Activated CD8-positive, alpha-beta T cell treated with anti-CD3 and anti-CD28 coated beads, Interleukin-2, amount 10 ng/mL, durations not matched to agents 7 days and 5 days (primary cell): ENCODE data around the gene SLC27A5. TPM values are rescaled to one million over a fixed set of nuclear protein-coding genes. Genes with fewer than 3 reads are reported as not detected.
A peak's percentile ranks its signal among the peaks of the same experiment; 100 is the strongest.

Source experiments
- ATAC-seq: fragments of 150-1000 bp; cut with Tn5 transposase; one replicate; pipeline ENCODE4 v1.10.0; 2021; ENCODE audit warnings: moderate library complexity
- CTCF ChIA-PET: fragments of 350-600 bp; sonication (Branson Sonifier 250); formaldehyde crosslinking; loops from one replicate; lab custom pipeline; 2021; ENCODE audit warnings: antibody characterized with exemption; lab: Charles Lee
- POLR2A ChIA-PET: fragments of 350-600 bp; sonication (Branson Sonifier 250); formaldehyde crosslinking; loops from one replicate; lab custom pipeline; 2021; ENCODE audit warnings: antibody characterized with exemption; lab: Charles Lee
- DNase-seq: peaks from one replicate; pipeline ENCODE4 v3.0.0-alpha.2; 2020
- H3K27ac Mint-ChIP-seq: one replicate; pipeline ENCODE4 v1.8.0; 2021; ENCODE audit warnings: mild to moderate bottlenecking, mixed read lengths
- H3K27me3 Mint-ChIP-seq: one replicate; pipeline ENCODE4 v1.8.0; 2021; ENCODE audit warnings: low read depth, mixed read lengths
- H3K36me3 Mint-ChIP-seq: one replicate; pipeline ENCODE4 v1.8.0; 2021; ENCODE audit warnings: low read depth, mixed read lengths
- H3K4me1 Mint-ChIP-seq: one replicate; pipeline ENCODE4 v1.8.0; 2021; ENCODE audit warnings: low read depth, mixed read lengths
- H3K4me3 Mint-ChIP-seq: one replicate; pipeline ENCODE4 v1.8.0; 2021; ENCODE audit warnings: mild to moderate bottlenecking, mixed read lengths
- H3K9me3 Mint-ChIP-seq: one replicate; pipeline ENCODE4 v1.8.0; 2022; ENCODE audit warnings: mixed read lengths; ENCODE audit not compliant: insufficient read depth
- total RNA-seq, 2 experiments: library from RNA; stranded (reverse); gene quantifications; one replicate each; pipeline ENCODE4 v1.2.3, GENCODE V29; 2021

The SLC27A5 gene
- total RNA-seq, 2 experiments from 2014 or later: 12.2 to 14.4 TPM

DNA sequence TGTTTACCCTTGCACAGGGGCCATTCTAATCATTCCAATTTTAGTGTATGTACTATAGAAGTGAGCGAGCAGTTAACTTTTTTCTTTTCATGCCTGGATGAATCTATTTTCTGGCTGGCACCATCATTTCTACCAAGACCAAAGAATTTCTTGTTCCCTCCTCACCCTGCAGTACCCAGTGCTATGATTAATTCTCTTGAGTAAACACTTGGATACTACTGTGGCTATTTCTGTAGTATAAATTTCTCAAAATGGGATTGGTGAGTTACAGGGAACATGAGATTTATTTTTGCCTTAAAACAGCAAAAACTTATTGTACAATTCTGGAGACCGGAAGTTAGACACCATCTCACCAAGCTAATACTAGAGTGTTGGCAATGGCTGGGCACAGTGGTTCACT lies 28.0 kb downstream of the SLC27A5 start:
- ChIA-PET CTCF (interaction anchor here (1.5 kb wide), 1 partner anchor 16 kb away, joined by 4 read pairs; no protein-coding TSS in a partner anchor), POLR2A (interaction anchor here (0.5 kb wide), 1 partner anchor 43 kb away, joined by 3 read pairs; no protein-coding TSS in a partner anchor)
- Mint-ChIP-seq H3K4me3 (no peak overlapping the region), H3K27ac (no peak overlapping the region), H3K4me1 (peaks cover under 1% of the 10 kb centered on the region), H3K36me3 (no peaks in the 10 kb centered on the region), H3K27me3 (no peaks in the 10 kb centered on the region), H3K9me3 (no peaks in the 10 kb centered on the region)
- ATAC-seq (no peak), DNase-seq (no peak)

DNA sequence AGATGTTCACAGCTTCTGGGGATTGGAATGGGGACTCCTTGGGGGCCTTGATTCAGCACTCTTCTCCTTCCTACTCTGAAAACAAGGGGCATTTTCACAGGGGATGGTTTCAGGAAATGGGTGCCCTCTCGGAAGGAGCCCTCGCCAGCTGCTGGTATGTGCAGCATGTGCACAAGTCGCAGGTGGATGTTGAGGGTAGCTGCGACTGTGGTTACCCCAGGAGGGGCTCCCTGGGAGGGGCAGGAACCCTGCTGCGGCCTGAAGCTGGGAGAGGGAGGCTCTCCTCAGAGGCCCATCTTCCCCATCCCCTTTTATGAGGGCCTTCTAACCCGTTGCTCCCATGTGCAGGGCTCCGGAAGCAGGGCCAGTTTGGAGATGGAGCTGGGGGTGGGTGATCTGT lies 29.4 kb downstream of the SLC27A5 start:
- CTCF ChIA-PET: no interaction called here
- no peak overlapping the region for H3K4me3 Mint-ChIP-seq

DNA sequence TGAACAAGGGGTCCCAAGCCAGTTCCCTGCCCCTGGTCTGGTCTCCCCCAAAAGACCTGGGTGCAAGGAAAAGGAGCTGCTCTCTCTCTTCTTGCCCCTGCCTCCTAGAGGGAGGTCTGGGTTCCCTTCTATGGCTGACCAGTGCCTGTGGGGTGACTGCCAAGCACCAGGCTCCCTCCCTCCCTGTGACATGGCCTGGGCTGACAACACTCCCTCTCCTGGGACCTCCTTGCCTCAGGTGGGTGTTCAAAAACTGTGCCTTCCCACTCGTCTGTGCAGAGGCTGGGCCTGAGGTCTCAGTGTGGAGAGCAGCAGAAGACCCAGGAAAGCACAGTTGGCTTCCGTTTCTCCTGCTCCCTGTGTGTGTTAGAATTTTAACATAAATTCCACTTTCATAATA lies 31.0 kb downstream of the SLC27A5 start:
- ATAC-seq: no peak

More for the DNA sequence above, 29.4 kb downstream of the SLC27A5 start:
- Mint-ChIP-seq H3K27me3 (no peaks in the 10 kb centered on the region), H3K9me3 (no peaks in the 10 kb centered on the region), H3K36me3 (no peaks in the 10 kb centered on the region), H3K27ac (peak overlapping the region; percentile 12), H3K4me1 (no peaks in the 10 kb centered on the region)
- no peak for ATAC-seq
- DNase-seq: no peak
- POLR2A ChIA-PET: interaction anchor here (0.6 kb wide), 2 partner anchors 25 to 297 kb away, joined by 3 read pairs; no protein-coding TSS in a partner anchor

DNA sequence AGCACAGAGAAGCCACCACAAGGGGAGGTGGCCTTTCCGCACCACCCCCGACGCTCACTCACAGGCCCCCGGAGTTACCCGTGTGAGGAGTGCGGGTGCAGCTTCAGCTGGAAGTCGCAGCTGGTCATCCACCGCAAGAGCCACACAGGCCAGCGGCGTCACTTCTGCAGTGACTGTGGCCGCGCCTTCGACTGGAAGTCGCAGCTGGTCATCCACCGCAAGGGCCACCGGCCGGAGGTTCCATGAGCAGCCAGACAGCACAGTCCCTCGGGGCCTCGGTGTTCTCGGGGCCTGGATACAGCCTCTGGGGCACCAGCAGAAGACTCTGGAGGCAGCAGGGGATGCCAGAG lies 31.3 kb downstream of the SLC27A5 start:
- Mint-ChIP-seq H3K27me3 (no peaks in the 10 kb centered on the region), H3K9me3 (no peaks in the 10 kb centered on the region), H3K27ac (no peak overlapping the region), H3K36me3 (peaks cover 2% of the 10 kb centered on the region), H3K4me1 (peaks cover 9% of the 10 kb centered on the region), H3K4me3 (no peak overlapping the region)
- ATAC-seq (no peak), DNase-seq (no peak)
- CTCF ChIA-PET: no interaction called here
- POLR2A ChIA-PET: interaction anchor here (0.8 kb wide), 1 partner anchor 103 kb away, joined by 3 read pairs; no protein-coding TSS in a partner anchor

More for the DNA sequence above, 31.0 kb downstream of the SLC27A5 start:
- Mint-ChIP-seq H3K9me3 (no peaks in the 10 kb centered on the region), H3K4me3 (no peak overlapping the region), H3K27me3 (no peaks in the 10 kb centered on the region), H3K36me3 (peaks cover 2% of the 10 kb centered on the region), H3K4me1 (peaks cover 9% of the 10 kb centered on the region), H3K27ac (no peak overlapping the region)
- CTCF ChIA-PET: no interaction called here
- POLR2A ChIA-PET: interaction anchor here (0.8 kb wide), 1 partner anchor 103 kb away, joined by 3 read pairs; no protein-coding TSS in a partner anchor
- no peak for DNase-seq

DNA sequence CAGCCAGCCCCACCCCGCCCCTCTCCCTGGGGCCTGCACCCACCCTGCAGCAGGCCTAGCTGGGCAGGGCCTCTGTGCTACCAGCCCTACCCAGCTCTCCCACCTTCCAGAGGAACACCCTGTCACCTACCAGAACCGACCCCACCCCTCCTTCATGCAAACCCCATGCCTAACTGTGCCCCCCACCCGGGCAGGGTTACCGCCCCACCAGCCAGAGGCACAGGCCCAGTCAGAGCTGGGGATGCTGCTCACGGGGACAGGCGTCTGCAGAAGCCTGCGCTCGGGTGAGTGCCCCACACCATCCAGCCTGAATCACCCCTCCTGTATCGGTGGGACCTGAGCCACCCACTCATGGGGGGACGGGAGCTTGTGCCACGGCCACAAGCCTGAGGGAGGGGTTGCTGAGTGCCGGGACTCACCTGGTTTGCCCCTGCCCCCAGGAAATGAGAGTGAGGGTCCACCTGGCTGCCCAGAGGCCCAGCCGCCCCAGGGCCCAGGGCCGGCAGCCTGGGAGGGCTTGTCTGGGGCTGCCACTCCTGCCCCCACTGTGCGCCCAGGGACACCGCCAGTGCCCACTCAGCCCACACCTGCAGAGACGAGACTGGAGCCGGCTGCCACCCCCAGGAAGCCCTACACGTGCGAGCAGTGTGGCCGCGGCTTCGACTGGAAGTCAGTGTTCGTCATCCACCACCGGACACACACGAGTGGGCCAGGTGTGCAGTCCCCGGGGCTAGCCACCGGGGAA lies 31.9 kb downstream of the SLC27A5 start:
- no peak for DNase-seq
- CTCF ChIA-PET: no interaction called here
- peaks cover 15% of the 10 kb centered on the region for H3K4me1 Mint-ChIP-seq
- H3K27me3 Mint-ChIP-seq: no peaks in the 10 kb centered on the region
- H3K27ac Mint-ChIP-seq: no peak overlapping the region
- POLR2A ChIA-PET: interaction anchor here (0.8 kb wide), 1 partner anchor 103 kb away, joined by 3 read pairs; no protein-coding TSS in a partner anchor
- ATAC-seq: no peak
- peaks cover 2% of the 10 kb centered on the region for H3K36me3 Mint-ChIP-seq
- H3K9me3 Mint-ChIP-seq: no peaks in the 10 kb centered on the region
- H3K4me3 Mint-ChIP-seq: no peak overlapping the region

DNA sequence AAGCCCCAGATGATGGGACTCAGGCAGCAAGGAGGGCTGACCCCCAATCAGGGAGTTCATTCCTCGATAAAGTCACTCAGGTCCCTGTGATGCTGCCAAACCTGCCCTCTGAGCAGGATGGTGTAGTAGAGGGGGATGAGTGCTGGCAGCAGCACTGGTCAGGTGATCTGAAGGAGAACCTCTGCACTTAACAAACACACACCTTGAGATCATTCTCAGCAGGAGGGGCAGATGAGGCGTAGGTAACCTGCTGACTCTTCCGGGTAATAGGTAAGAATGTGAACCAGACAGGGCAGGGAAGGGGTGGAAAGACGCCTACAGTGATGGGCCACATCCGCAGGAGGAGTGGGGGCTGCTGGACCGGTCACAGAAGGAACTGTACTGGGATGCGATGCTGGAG lies 32.5 kb downstream of the SLC27A5 start:
- ChIA-PET POLR2A (no interaction called here), CTCF (no interaction called here)
- Mint-ChIP-seq H3K9me3 (no peaks in the 10 kb centered on the region), H3K4me1 (peaks cover 21% of the 10 kb centered on the region), H3K36me3 (peaks cover 2% of the 10 kb centered on the region), H3K4me3 (no peak overlapping the region), H3K27ac (peak overlapping the region; percentile 49), H3K27me3 (no peaks in the 10 kb centered on the region)
- no peak for ATAC-seq
- DNase-seq: no peak

DNA sequence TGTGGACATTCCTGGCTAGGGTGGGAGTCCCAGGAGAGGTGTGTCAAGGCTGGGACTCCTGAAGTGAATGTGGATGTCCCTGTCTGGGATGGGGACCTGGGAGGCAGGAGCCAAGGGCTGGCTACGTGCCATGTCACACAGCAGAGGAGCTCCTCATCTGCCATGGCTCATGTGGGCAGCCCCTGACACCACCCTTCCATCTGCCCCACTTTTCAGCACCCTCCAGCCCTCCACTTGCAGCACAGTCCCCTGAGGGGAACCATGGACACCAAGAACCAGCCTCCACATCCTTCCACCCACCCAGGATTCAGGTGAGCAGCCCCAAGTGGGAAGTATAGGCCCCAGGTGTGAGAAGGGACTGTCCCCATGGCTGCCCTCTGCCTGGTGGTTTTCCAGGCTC lies 33.9 kb downstream of the SLC27A5 start:
- ChIA-PET POLR2A (interaction anchor here (0.5 to 0.6 kb wide), 2 partner anchors 17 to 149 kb away, joined by 3 to 5 read pairs; no protein-coding TSS in a partner anchor), CTCF (interaction anchor here (3.7 kb wide), 1 partner anchor 36 kb away, joined by 12 read pairs; no protein-coding TSS in a partner anchor)
- Mint-ChIP-seq H3K36me3 (peaks cover 8% of the 10 kb centered on the region), H3K4me1 (peaks cover 26% of the 10 kb centered on the region), H3K27me3 (no peaks in the 10 kb centered on the region), H3K4me3 (no peak overlapping the region), H3K9me3 (no peaks in the 10 kb centered on the region), H3K27ac (peak overlapping the region; percentile 100)
- ATAC-seq (no peak), DNase-seq (no peak)

DNA sequence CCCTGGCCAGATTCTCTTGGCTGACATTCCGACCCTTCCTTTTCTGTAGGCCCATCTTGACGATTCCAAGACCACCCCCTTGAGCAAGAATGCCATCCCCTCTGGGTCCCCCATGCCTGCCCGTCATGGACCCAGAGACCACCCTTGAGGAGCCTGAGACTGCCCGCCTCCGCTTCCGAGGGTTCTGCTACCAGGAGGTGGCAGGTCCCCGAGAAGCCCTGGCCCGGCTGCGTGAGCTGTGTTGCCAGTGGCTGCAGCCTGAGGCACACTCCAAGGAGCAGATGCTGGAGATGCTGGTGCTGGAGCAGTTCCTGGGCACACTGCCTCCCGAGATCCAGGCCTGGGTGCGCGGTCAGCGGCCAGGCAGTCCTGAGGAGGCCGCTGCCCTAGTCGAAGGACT lies 34.7 kb downstream of the SLC27A5 start:
- CTCF ChIA-PET: interaction anchor here (3.7 kb wide), 1 partner anchor 36 kb away, joined by 12 read pairs; no protein-coding TSS in a partner anchor

DNA sequence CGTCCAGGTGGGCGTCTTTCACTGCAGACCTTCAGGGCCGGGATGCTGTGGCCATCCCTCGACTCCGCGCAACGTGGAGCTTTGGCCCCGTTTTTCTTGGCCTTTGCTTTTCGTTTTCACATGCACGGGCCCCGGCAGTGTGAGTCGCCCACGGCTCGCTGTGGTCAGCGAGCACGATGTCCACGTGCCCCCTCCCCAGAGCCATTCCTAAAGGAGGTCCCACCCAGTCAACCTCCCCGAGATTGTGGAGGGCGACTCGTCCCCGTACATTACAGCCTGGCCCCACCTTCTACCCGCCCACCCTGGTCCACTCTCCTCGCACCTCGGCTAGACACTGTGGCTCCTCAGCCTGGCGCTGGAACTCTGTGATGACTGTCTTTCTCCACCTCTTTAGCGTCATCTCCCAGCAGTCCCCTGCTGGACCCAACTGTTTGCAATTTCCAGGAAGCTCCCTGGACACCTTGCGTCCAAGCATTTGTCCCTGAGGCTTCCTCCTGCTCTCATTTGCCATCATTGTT lies 35.2 kb downstream of the SLC27A5 start:
- peak overlapping the region; percentile 100 for H3K27ac Mint-ChIP-seq
- H3K27me3 Mint-ChIP-seq: no peaks in the 10 kb centered on the region
- ATAC-seq: no peak
- ChIA-PET CTCF (interaction anchor here (1.0 to 3.7 kb wide), 2 partner anchors 37 kb away, joined by 3 to 12 read pairs; partner anchors contain the start of gene ZNF132), POLR2A (interaction anchor here (0.6 to 1.7 kb wide), 4 partner anchors 21 to 294 kb away, joined by 3 to 5 read pairs (median 4); partner anchors contain the start of genes SLC27A5 and ZNF274)
- H3K4me1 Mint-ChIP-seq: peaks cover 26% of the 10 kb centered on the region
- peak overlapping the region; percentile 91 for H3K4me3 Mint-ChIP-seq
- no peak for DNase-seq
- peaks cover 16% of the 10 kb centered on the region for H3K36me3 Mint-ChIP-seq
- no peaks in the 10 kb centered on the region for H3K9me3 Mint-ChIP-seq

More for the DNA sequence above, 34.7 kb downstream of the SLC27A5 start:
- ATAC-seq: no peak
- peak; percentile 20 for DNase-seq
- Mint-ChIP-seq H3K36me3 (peaks cover 14% of the 10 kb centered on the region), H3K27ac (peak overlapping the region; percentile 100), H3K4me3 (peak overlapping the region; percentile 91), H3K4me1 (peaks cover 26% of the 10 kb centered on the region), H3K9me3 (no peaks in the 10 kb centered on the region), H3K27me3 (no peaks in the 10 kb centered on the region)
- POLR2A ChIA-PET: interaction anchor here (0.5 to 1.0 kb wide), 3 partner anchors 16 to 37 kb away, joined by 4 to 5 read pairs (median 4); no protein-coding TSS in a partner anchor

DNA sequence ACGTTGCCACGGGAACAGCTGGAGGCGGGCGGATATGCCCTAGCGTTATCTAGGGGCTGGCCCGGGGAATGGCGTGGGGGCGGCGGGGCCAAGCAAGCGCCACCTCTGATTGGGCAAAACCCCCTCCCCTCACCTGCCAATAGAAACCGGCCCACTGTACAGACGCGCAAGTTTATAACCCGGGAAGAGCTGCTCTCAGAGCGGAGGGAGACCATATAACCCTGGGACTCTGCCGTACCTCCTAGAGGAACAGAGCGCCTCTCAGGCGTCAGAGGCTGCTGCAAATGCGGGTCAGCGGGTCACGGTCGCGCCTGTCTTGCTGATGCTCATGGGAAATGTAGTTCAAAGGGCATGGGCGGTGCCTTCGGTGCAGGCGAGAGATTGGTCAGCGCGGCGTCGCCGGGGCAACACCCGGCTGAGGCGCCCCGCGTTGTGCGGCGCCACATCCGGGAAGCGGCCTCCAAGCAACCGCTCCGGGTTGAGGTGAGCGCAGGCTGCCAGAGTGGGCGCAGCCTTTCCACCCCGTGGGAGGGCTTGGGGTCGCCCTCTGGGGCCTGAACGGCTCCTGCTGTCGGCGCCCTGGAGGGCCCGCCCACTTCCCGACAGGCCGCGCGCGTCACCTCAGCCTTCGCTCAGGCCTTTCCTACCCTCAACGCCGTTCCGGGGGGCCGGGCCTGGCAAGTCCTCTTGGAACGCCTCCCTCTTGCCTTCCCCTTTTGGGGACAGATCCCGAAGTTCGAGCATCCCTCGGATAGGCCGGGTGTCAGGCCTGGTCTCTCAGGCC lies 35.9 kb downstream of the SLC27A5 start, which contains the start of gene ZNF446:
TSS of gene ZNF446 (plus strand) at position 639 of the 784 bp plus-strand sequence. CDS start 867 bp downstream, outside the sequence.
- ATAC-seq (peak; percentile 92), DNase-seq (peak; percentile 99)
- H3K27me3 Mint-ChIP-seq: no peaks in the 10 kb centered on the region
- H3K4me3 Mint-ChIP-seq: peak within 1 kb of the TSS; percentile 91
- ChIA-PET POLR2A (interaction anchor here (0.6 to 1.7 kb wide), 4 partner anchors 36 to 293 kb away, joined by 3 to 5 read pairs (median 3); partner anchors contain the start of genes SLC27A5, ZBTB45 and ZNF274), CTCF (interaction anchor here (0.7 to 3.7 kb wide), 4 partner anchors 36 to 106 kb away, joined by 3 to 12 read pairs (median 7); partner anchors contain the start of genes ZBTB45 and ZNF132)
- no peaks in the 10 kb centered on the region for H3K9me3 Mint-ChIP-seq
- peaks cover 17% of the 10 kb centered on the region for H3K36me3 Mint-ChIP-seq
- H3K4me1 Mint-ChIP-seq: peaks cover 26% of the 10 kb centered on the region
- H3K27ac Mint-ChIP-seq: peak within 1 kb of the TSS; percentile 100
